K562 (cell line): ENCODE data around the gene GMEB1. TPM values are rescaled to one million over a fixed set of nuclear protein-coding genes. Genes with fewer than 3 reads are reported as not detected.
A peak's percentile ranks its signal among the peaks of the same experiment; 100 is the strongest.

Experiments
- ADNP ChIP-seq: fragments of 200-800 bp; sonication (Bioruptor generic); IDR thresholded peaks from 2 replicates; pipeline ENCODE4 v1.6.1; 2016; ENCODE audit warnings: missing genetic modification characterization, missing compliant biosample characterization
- ARID1B ChIP-seq: fragments of 450-650 bp; IDR thresholded peaks from 2 replicates; pipeline ENCODE4 v1.6.1; 2016; ENCODE audit warnings: antibody characterized with exemption, mild to moderate bottlenecking, inconsistent platforms
- ARNT ChIP-seq, 2 experiments: fragments of 450-650 bp; IDR thresholded peaks; 2 replicates each; pipeline ENCODE4 v1.6.1; 2016; ENCODE audit warnings: mild to moderate bottlenecking in 1 of 2
- BHLHE40 ChIP-seq: IDR thresholded peaks from 2 replicates; pipeline ENCODE4 v1.6.1; 2011; ENCODE audit warnings: low read length, improper control_type of control experiment
- BRCA1 ChIP-seq, 2 experiments: fragments of 450-650 bp in 1 of 2; sonication (generic) in 1 of 2; formaldehyde crosslinking in 1 of 2; IDR thresholded peaks; 2 replicates each; pipeline versions ENCODE4 v1.5.0 to v1.6.1; 2017 to 2020; ENCODE audit warnings: mild to moderate bottlenecking in 1 of 2, missing genetic modification reagents in 1 of 2
- BRD4 ChIP-seq: fragments of 200-600 bp; sonication (generic); IDR thresholded peaks from 2 replicates; pipeline ENCODE4 v1.6.1; 2017; ENCODE audit warnings: inconsistent platforms
- BRD9 ChIP-seq: fragments of 450-650 bp; IDR thresholded peaks from 2 replicates; pipeline ENCODE4 v1.6.1; 2018; ENCODE audit warnings: low read depth; ENCODE audit not compliant: partially characterized antibody
- CHD1 ChIP-seq: fragments of 200-600 bp; sonication (generic); IDR thresholded peaks from one replicate; pipeline ENCODE4 v1.6.1; 2012; ENCODE audit warnings: mild to moderate bottlenecking, moderate library complexity, low read length, inconsistent platforms
- ETV1 ChIP-seq: fragments of 450-650 bp; conservative IDR thresholded peaks from 2 replicates; pipeline ENCODE4 v1.6.1; 2016; ENCODE audit warnings: missing genetic modification characterization, control low read depth, low read depth, missing compliant biosample characterization
- FOXK1 ChIP-seq: sonication (generic); formaldehyde crosslinking; IDR thresholded peaks from 2 replicates; pipeline ENCODE4 v1.8.0; 2022; ENCODE audit warnings: missing genetic modification reagents, mild to moderate bottlenecking, borderline replicate concordance
- FOXK2 ChIP-seq, 2 experiments: fragments of 450-650 bp; IDR thresholded peaks in 1 of 2; conservative IDR thresholded peaks in 1 of 2; 2 replicates each; pipeline ENCODE4 v1.6.1; 2016; ENCODE audit warnings: low read depth in 2 of 2, mild to moderate bottlenecking in 1 of 2
- KDM5B ChIP-seq: fragments of 200-600 bp; sonication (generic); IDR thresholded peaks from 2 replicates; pipeline ENCODE4 v1.6.1; 2012; ENCODE audit warnings: low read depth, mild to moderate bottlenecking, moderate library complexity, low read length, control low read depth, inconsistent platforms; ENCODE audit not compliant: insufficient replicate concordance
- MLLT1 ChIP-seq, 2 experiments: fragments of 450-650 bp; IDR thresholded peaks; 2 replicates each; pipeline ENCODE4 v1.6.1; 2016
- NCOA4 ChIP-seq: fragments of 450-650 bp; IDR thresholded peaks from 2 replicates; pipeline ENCODE4 v1.6.1; 2018; ENCODE audit warnings: mild to moderate bottlenecking; ENCODE audit not compliant: partially characterized antibody
- NR3C1 ChIP-seq: sonication (generic); formaldehyde crosslinking; IDR thresholded peaks from 2 replicates; pipeline ENCODE4 v1.8.1; 2022; ENCODE audit warnings: missing genetic modification reagents
- RBBP5 ChIP-seq: fragments of 200-600 bp; sonication (generic); IDR thresholded peaks from 2 replicates; pipeline ENCODE4 v1.6.1; 2012; ENCODE audit warnings: borderline replicate concordance, mild to moderate bottlenecking, low read length, control low read depth, inconsistent platforms; ENCODE audit not compliant: insufficient read depth, poor library complexity, severe bottlenecking
- RBM14 ChIP-seq: fragments of 200-400 bp; formaldehyde crosslinking; IDR thresholded peaks from 2 replicates; pipeline ENCODE4 v1.6.1; 2018; ENCODE audit warnings: low read depth, mild to moderate bottlenecking, low read length, moderate library complexity, borderline replicate concordance; ENCODE audit not compliant: insufficient read depth
- SETDB1 ChIP-seq: IDR thresholded peaks from one replicate; pipeline ENCODE4 v1.6.1; 2012; ENCODE audit warnings: low read length, control low read depth, inconsistent platforms
- SRSF3 ChIP-seq: fragments of 200-400 bp; formaldehyde crosslinking; IDR thresholded peaks from 2 replicates; pipeline ENCODE4 v1.6.1; 2016; ENCODE audit warnings: mild to moderate bottlenecking, low read length, moderate library complexity; ENCODE audit not compliant: insufficient read depth
- TAF7 ChIP-seq: fragments of 450-650 bp; IDR thresholded peaks from 2 replicates; pipeline ENCODE4 v1.6.1; 2016; ENCODE audit warnings: missing genetic modification characterization, missing compliant biosample characterization
- TBP ChIP-seq: optimal IDR thresholded peaks from 2 replicates; pipeline ENCODE3; 2011; ENCODE audit warnings: low read depth, low read length, improper control_type of control experiment
- TCF3 ChIP-seq: sonication (generic); formaldehyde crosslinking; IDR thresholded peaks from 2 replicates; pipeline ENCODE4 v1.4.0; 2020; ENCODE audit warnings: mild to moderate bottlenecking, missing genetic modification reagents
- ZBTB7A ChIP-seq: IDR thresholded peaks from 2 replicates; pipeline ENCODE4 v1.6.1; 2011; ENCODE audit warnings: low read depth, mild to moderate bottlenecking, low read length, moderate library complexity, borderline replicate concordance; ENCODE audit not compliant: control insufficient read depth
- ZC3H8 ChIP-seq: fragments of 450-650 bp; IDR thresholded peaks from 2 replicates; pipeline ENCODE4 v1.6.1; 2017
- ZNF511 ChIP-seq: sonication (generic); formaldehyde crosslinking; IDR thresholded peaks from 2 replicates; pipeline ENCODE4 v1.8.0; 2022; ENCODE audit warnings: mild to moderate bottlenecking, missing genetic modification reagents
- ZNF584 ChIP-seq: fragments of 200-800 bp; sonication (Bioruptor generic); IDR thresholded peaks from 2 replicates; pipeline ENCODE4 v1.6.1; 2016; ENCODE audit warnings: low read depth, mild to moderate bottlenecking, missing genetic modification characterization, missing compliant biosample characterization
- ZNF707 ChIP-seq: fragments of 250-450 bp; sonication (Bioruptor Pico); conservative IDR thresholded peaks from 2 replicates; pipeline ENCODE4 v1.8.0; 2022; ENCODE audit warnings: inconsistent platforms, mild to moderate bottlenecking, moderate library complexity
- polyA plus RNA-seq, 8 experiments: library from polyadenylated mRNA; depleted of rRNA in 4 of 8; stranded (reverse) in 5 of 8; unstranded in 3 of 8; fragments of >200 nt; fragmentation: Nextera tagmentation in 2 of 8; fragmentation: Illumina TruSeq in 1 of 8; extraction: Ambion mirVana in 2 of 8; extraction: Trizol in 1 of 8; gene quantifications; 2 replicates each; pipeline versions ENCODE4 v1.2.1 to v1.2.3, GENCODE V29; 2011 to 2014; ENCODE audit warnings: inconsistent platforms in 1 of 8, missing spikeins in 1 of 8
- total RNA-seq, 7 experiments: library from RNA; depleted of rRNA in 6 of 7; stranded (reverse); fragments of >200 nt in 6 of 7; fragmentation: Illumina TruSeq in 2 of 7; extraction: Trizol in 2 of 7; gene quantifications; 2 replicates each; pipeline versions ENCODE4 v1.2.1 to v1.2.3, GENCODE V29; 2011 to 2021; ENCODE audit warnings: low replicate concordance in 1 of 7

The GMEB1 gene
- total and polyA plus RNA-seq, 9 of the 15 experiments (the other 6 are each of a cell fraction or from before 2014, with no cell fraction given), result 6.6 to 17.5 (median 8.5) TPM

GRCh38 chr1:28737307-28738132 is 68.9 kb downstream of the GMEB1 start (continued):
- TF ChIP-seq ZNF511 (CRISPR knock-in tag), result peak; percentile 9; the same call in 1 of the 2 replicates
- 0 out of 2 replicates have a peak, but pooled peaks have one; percentile 26 for TF ChIP-seq ZNF707 (CRISPR knock-in tag)
- TF ChIP-seq RBBP5, result peak; percentile 21
- no peak for TF ChIP-seq BRCA1 (IDR thresholded peaks at IDR 0.05)
- TF ChIP-seq BRCA1 (CRISPR knock-in tag; IDR thresholded peaks at IDR 0.05), result 0 out of 2 replicates have a peak, but pooled peaks have one; percentile 84
- no peak for TF ChIP-seq SETDB1
- peak; percentile 94; the same call in 1 of the 2 replicates for TF ChIP-seq SRSF3
- TF ChIP-seq NR3C1 (CRISPR knock-in tag), result 0 out of 2 replicates have a peak, but pooled peaks have one; percentile 9
- no peak for TF ChIP-seq TBP
- TF ChIP-seq CHD1, result peak; percentile 59
- TF ChIP-seq RBM14, result 0 out of 2 replicates have a peak, but pooled peaks have one; percentile 43
- no peak for TF ChIP-seq FOXK1
- TF ChIP-seq ETV1 (tag), result no peak
- TF ChIP-seq ADNP (tag), result no peak
- TF ChIP-seq MLLT1 (IDR thresholded peaks at IDR 0.05), result peak; percentile 77 to 83
- 0 out of 2 replicates have a peak, but pooled peaks have one; percentile 9 for TF ChIP-seq TCF3
- TF ChIP-seq ZBTB7A, result peak; percentile 61; the same call in 1 of the 2 replicates
- peak; percentile 23 for TF ChIP-seq BRD9
- no peak for TF ChIP-seq ARID1B
- TF ChIP-seq BHLHE40, result no peak
- TF ChIP-seq FOXK2 (conservative IDR thresholded peaks at IDR 0.05 in 1 of 2, IDR thresholded peaks at IDR 0.05 in 1 of 2; ENCODE audit: low read depth in 2 of 2), result peak in 1 of 2 experiments; percentile 20; a peak in 1 of 4 replicates
- TF ChIP-seq NCOA4, result peak; percentile 15
- TF ChIP-seq BRD4, result 0 out of 2 replicates have a peak, but pooled peaks have one; percentile 7
- TF ChIP-seq KDM5B, result peak; percentile 50
- no peak for TF ChIP-seq TAF7 (tag)
- TF ChIP-seq ZC3H8, result 0 out of 2 replicates have a peak, but pooled peaks have one; percentile 64
- 0 out of 2 replicates have a peak, but pooled peaks have one; percentile 37 for TF ChIP-seq ZNF584 (CRISPR knock-in tag)
- peak; percentile 22 to 26; a peak in 1 of 4 replicates for TF ChIP-seq ARNT (IDR thresholded peaks at IDR 0.05)
